ENCODE results near the gene MMP10.

Gene MMP10

GRCh38 chr11:102780491-102780918 is at the start of gene MMP10:
Gene MMP10, minus strand, starts transcription at chr11:102780628. Its CDS starts 37 bp downstream, at chr11:102780591.
- DNase-seq (ENCODE audit: low read depth in 2 of 2): no peak

- DNase-seq (ENCODE audit: low read depth in 2 of 2): no peak
These were observed 49.0 kb upstream of the MMP10 start for GRCh38 chr11:102829316-102830000.

- DNase-seq (ENCODE audit: low read depth in 2 of 2): no peak
These were observed 44.1 kb upstream of the MMP10 start for GRCh38 chr11:102824556-102824955.

DNA sequence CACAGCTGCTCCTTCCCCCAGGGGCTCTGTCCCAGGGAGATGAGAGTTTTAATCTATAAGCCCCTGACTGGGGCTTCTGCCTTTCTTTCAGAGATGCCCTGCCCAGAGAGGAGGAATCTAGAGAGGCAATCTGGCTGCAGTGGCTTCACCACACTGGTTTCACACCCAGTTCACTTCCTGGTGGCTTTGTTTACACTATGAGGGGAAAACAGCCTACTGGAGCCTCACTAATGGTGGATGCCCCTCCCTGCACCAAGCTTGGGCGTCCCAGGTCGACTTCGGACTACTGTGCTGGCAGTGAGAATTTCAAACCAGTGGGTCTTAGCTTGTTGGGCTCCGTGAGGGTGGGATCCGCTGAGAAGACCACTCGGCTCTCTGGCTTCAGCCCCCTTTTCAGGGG is 39.1 kb upstream of the MMP10 start:
- DNase-seq (ENCODE audit: low read depth in 2 of 2): no peak

- no peak for DNase-seq (ENCODE audit: low read depth in 2 of 2)
These were observed 33.1 kb upstream of the MMP10 start for GRCh38 chr11:102813484-102813883.

DNA sequence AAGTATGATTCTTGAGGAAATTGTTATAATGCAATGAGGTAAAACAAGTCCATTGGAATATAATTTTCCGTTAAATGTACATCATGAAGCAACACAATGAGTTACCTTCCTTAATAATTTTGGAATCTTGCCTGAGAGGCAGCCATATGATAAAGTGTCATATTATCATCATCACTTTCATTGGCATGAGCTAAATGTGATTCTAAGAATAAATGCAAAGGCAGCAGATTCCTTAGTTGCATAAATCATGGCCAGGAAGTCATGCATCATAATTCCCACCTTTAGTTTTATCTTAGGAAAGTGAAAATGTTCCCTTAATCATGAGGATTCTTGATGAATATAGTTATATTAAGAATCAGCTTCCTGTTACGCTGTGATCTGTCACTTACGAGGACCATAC is 31.8 kb upstream of the MMP10 start:
- DNase-seq (ENCODE audit: low read depth in 2 of 2): no peak

GRCh38 chr11:102810950-102811660 is 30.7 kb upstream of the MMP10 start:
- DNase-seq (ENCODE audit: low read depth in 2 of 2): no peak

DNA sequence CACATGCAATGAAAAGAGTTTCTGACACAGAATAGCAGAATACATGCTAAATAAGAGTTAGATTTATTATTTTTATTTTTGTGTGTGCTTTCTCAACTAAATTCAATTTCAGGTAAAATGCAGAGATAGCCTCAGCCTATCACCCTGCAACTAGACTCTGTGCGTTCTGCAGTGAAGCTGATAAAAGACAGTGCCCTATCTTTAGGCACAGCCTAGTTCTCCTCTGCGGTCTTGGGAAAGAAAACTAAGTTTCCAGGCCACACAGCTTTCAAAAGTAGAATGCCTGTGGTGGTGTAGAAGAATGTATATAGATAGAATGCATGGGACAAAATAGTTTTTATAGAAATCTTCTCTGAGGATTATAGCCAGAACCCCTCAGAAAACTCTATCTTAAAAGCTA is 29.5 kb upstream of the MMP10 start:
- no peak for DNase-seq (ENCODE audit: low read depth in 2 of 2)

- no peak for DNase-seq (ENCODE audit: low read depth in 2 of 2)
These were observed 27.5 kb upstream of the MMP10 start for GRCh38 chr11:102807921-102808320.

GRCh38 chr11:102806296-102806695 is 25.9 kb upstream of the MMP10 start:
- DNase-seq (ENCODE audit: low read depth in 2 of 2): no peak

GRCh38 chr11:102802341-102802740 is 21.9 kb upstream of the MMP10 start:
- DNase-seq (ENCODE audit: low read depth in 2 of 2): no peak

- DNase-seq (ENCODE audit: low read depth in 2 of 2): no peak
These were observed 20.3 kb upstream of the MMP10 start for GRCh38 chr11:102800767-102801166.

GRCh38 chr11:102799681-102800340 is 19.4 kb upstream of the MMP10 start:
- no peak for DNase-seq (ENCODE audit: low read depth in 2 of 2)

GRCh38 chr11:102798012-102798746 is 17.8 kb upstream of the MMP10 start, which contains the start of gene MMP1:
Gene MMP1, minus strand, starts transcription at chr11:102798160. Its CDS starts 68 bp downstream, at chr11:102798092.
- DNase-seq (ENCODE audit: low read depth in 2 of 2): no peak

DNA sequence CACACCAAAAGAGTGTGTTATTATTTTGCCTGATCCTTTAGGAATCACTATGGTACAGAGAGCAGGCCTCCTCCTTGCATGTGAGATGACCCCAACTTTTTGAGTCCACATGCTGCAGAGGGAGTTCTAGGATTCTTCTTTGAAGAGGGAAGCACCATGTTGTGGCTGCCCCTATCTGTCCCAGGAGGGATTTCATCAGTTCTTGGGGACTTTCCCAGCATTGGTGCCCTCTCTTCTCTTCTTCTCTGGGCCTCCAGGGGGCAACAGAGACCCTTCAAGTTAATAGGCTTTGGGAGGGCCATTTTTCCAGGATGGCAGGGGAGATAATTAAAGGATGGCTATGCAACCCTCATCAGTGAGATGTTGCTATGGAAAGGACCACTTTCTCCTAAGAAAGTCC is 14.0 kb upstream of the MMP10 start:
- DNase-seq (ENCODE audit: low read depth in 2 of 2): no peak

DNA sequence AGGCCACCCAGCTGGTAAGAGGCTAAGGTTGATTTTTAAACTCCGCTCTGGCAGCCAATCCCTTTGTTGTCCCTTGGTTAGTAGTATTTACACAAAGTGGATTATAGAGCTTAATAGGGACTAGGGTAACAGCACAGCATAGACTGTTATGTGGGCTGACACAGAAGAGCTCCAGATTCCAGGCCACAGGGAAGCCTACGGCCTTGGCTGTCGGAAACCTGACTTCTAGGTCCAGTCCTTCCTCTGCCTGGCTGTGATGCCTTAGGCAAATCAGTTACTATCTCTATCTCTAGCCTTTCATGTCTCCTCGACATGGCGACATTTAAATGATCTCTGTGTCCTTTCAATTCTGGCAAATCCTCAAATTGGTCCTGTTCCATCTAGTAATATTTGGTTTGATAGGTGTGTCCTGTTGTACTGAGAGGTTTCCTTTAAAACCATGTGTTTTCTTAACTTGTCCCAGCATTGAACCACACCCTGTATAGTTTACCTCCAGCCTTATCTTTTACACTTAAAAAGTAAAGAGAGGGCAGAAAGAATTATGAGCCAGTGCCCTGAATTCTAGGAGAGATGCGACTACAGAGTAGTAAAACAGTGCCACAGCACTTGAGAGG is 13.4 kb upstream of the MMP10 start:
- DNase-seq (ENCODE audit: low read depth in 2 of 2): no peak

- no peak for DNase-seq (ENCODE audit: low read depth in 2 of 2)
These were observed 12.2 kb upstream of the MMP10 start for GRCh38 chr11:102792604-102793003.

- DNase-seq (ENCODE audit: low read depth in 2 of 2): no peak
These were observed 11.0 kb upstream of the MMP10 start for GRCh38 chr11:102791271-102792036.

GRCh38 chr11:102788334-102788995 is 8.0 kb upstream of the MMP10 start:
- DNase-seq (ENCODE audit: low read depth in 2 of 2): no peak

GRCh38 chr11:102784380-102784779 is 4.0 kb upstream of the MMP10 start:
- no peak for DNase-seq (ENCODE audit: low read depth in 2 of 2)
